Caco-2 (cell line): ENCODE measurements around the gene CACNA1D. TPM values are rescaled to one million over a fixed set of nuclear protein-coding genes. Genes with fewer than 3 reads are reported as not detected.

Source experiments
- BruUV-seq: library from RNA; stranded (reverse); fragments of 400-500 nt; replicated peaks from 2 replicates; lab custom pipeline; 2021; lab: Mats Ljungman, UMichigan
- CTCF ChIA-PET: fragments of 300-600 bp; sonication (Branson Sonifier 250); formaldehyde crosslinking; loops from one replicate; lab custom pipeline; 2022; ENCODE audit warnings: antibody characterized with exemption; lab: Charles Lee
- POLR2A ChIA-PET: fragments of 300-600 bp; sonication (Branson Sonifier 250); formaldehyde crosslinking; loops from one replicate; lab custom pipeline; 2022; ENCODE audit warnings: antibody characterized with exemption; lab: Charles Lee
- DNase-seq, 2 experiments: peaks; one replicate each; pipeline versions ENCODE4 v3.0.0 to v3.0.0-alpha.2; 2020 to 2022
- H3K27me3 ChIP-seq: replicated peaks from 2 replicates; pipeline ENCODE4 v1.6.0; 2011; ENCODE audit warnings: low read length; ENCODE audit not compliant: control insufficient read depth, insufficient read depth
- H3K36me3 ChIP-seq: 2 replicates; pipeline ENCODE4 v1.5.1; 2011; ENCODE audit warnings: low read length; ENCODE audit not compliant: control insufficient read depth, insufficient read depth
- H3K4me1 ChIP-seq: fragments of 250-450 bp; sonication (Bioruptor Pico); 2 replicates; pipeline ENCODE4 v1.5.1; 2020; ENCODE audit warnings: mild to moderate bottlenecking
- H3K4me3 ChIP-seq: 2 replicates; pipeline ENCODE4 v1.5.1; 2011; ENCODE audit warnings: low read depth, mild to moderate bottlenecking, control low read depth, low read length
- H3K9me3 ChIP-seq: fragments of 250-450 bp; sonication (Bioruptor Pico); 2 replicates; pipeline ENCODE4 v1.5.1; 2020; ENCODE audit warnings: mild to moderate bottlenecking, moderate library complexity
- H3K27ac Mint-ChIP-seq: one replicate; pipeline ENCODE4 v1.8.0; 2022; ENCODE audit warnings: mixed read lengths; ENCODE audit not compliant: unreplicated experiment
- H3K27me3 Mint-ChIP-seq: one replicate; pipeline ENCODE4 v1.8.0; 2022; ENCODE audit warnings: mixed read lengths; ENCODE audit not compliant: insufficient read depth, unreplicated experiment
- H3K36me3 Mint-ChIP-seq: one replicate; pipeline ENCODE4 v1.8.0; 2022; ENCODE audit warnings: mild to moderate bottlenecking, mixed read lengths; ENCODE audit not compliant: insufficient read depth, unreplicated experiment
- H3K4me1 Mint-ChIP-seq: one replicate; pipeline ENCODE4 v1.8.0; 2022; ENCODE audit warnings: low read depth, mixed read lengths; ENCODE audit not compliant: unreplicated experiment
- H3K4me3 Mint-ChIP-seq: one replicate; pipeline ENCODE4 v1.8.0; 2022; ENCODE audit warnings: mild to moderate bottlenecking, moderate library complexity, mixed read lengths; ENCODE audit not compliant: unreplicated experiment
- H3K9me3 Mint-ChIP-seq: one replicate; pipeline ENCODE4 v1.8.0; 2022; ENCODE audit warnings: mixed read lengths; ENCODE audit not compliant: unreplicated experiment
- intact Hi-C: fragments of 100-400 bp; cut with micrococcal nuclease; formaldehyde crosslinking; loops from one replicate; pipeline ENCODE4 v1.10.0; 2022; ENCODE audit not compliant: unreplicated experiment
- total RNA-seq: library from RNA; stranded (reverse); gene quantifications from 2 replicates; pipeline ENCODE4 v1.2.3, GENCODE V29; 2022
- TF ChIP-seq, protein P1 (sequence below), 2 experiments: fragments of 200-600 bp in 1 of 2; IDR thresholded peaks; 1 replicate in 1 of 2; 2 replicates in 1 of 2; pipeline versions ENCODE4 v1.5.1 to v1.8.0; 2011 to 2022; ENCODE audit warnings: antibody characterized with exemption in 1 of 2, control low read depth in 1 of 2, inconsistent platforms in 1 of 2, low read depth in 1 of 2, low read length in 1 of 2, mild to moderate bottlenecking in 1 of 2, moderate library complexity in 1 of 2; ENCODE audit not compliant: insufficient read depth in 1 of 2, severe bottlenecking in 1 of 2, unreplicated experiment in 1 of 2

CACNA1D gene
- total RNA-seq, 1 experiment from 2014 or later = 13.3 TPM

GRCh38 chr3:53789459-53789858 is 295.0 kb downstream of the CACNA1D start:
- Mint-ChIP-seq H3K36me3 (no peaks in the 10 kb centered on the region), H3K27me3 (no peaks in the 10 kb centered on the region), H3K27ac (no peak overlapping the region), H3K9me3 (no peaks in the 10 kb centered on the region), H3K4me3 (no peak overlapping the region), H3K4me1 (no peaks in the 10 kb centered on the region)
- BruUV-seq = no TSS peak
- CTCF ChIA-PET = no interaction called here
- DNase-seq = no peak
- Histone ChIP-seq H3K27me3 (no peaks in the 10 kb centered on the region), H3K4me1 (0 out of 2 replicates have a peak, but pooled peaks cover under 1% of the 10 kb centered on the region), H3K4me3 (no peak overlapping the region), H3K9me3 (no peaks in the 10 kb centered on the region), H3K36me3 (no peaks in the 10 kb centered on the region)
- TF ChIP-seq, protein P1, sequence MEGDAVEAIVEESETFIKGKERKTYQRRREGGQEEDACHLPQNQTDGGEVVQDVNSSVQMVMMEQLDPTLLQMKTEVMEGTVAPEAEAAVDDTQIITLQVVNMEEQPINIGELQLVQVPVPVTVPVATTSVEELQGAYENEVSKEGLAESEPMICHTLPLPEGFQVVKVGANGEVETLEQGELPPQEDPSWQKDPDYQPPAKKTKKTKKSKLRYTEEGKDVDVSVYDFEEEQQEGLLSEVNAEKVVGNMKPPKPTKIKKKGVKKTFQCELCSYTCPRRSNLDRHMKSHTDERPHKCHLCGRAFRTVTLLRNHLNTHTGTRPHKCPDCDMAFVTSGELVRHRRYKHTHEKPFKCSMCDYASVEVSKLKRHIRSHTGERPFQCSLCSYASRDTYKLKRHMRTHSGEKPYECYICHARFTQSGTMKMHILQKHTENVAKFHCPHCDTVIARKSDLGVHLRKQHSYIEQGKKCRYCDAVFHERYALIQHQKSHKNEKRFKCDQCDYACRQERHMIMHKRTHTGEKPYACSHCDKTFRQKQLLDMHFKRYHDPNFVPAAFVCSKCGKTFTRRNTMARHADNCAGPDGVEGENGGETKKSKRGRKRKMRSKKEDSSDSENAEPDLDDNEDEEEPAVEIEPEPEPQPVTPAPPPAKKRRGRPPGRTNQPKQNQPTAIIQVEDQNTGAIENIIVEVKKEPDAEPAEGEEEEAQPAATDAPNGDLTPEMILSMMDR (IDR thresholded peaks at IDR 0.05; ENCODE audit: insufficient read depth in 1 of 2, low read depth in 1 of 2, low read length in 1 of 2, severe bottlenecking in 1 of 2, unreplicated experiment in 1 of 2) = no peak
- intact Hi-C loops = no loop called here
- POLR2A ChIA-PET = no interaction called here

- POLR2A ChIA-PET = no interaction called here
- BruUV-seq = no TSS peak
These were observed 296.1 kb downstream of the CACNA1D start for GRCh38 chr3:53790470-53790869.

GRCh38 chr3:53791317-53791716 is 296.9 kb downstream of the CACNA1D start:
- no peak for DNase-seq
- Histone ChIP-seq H3K4me3 (no peak overlapping the region), H3K9me3 (no peaks in the 10 kb centered on the region), H3K4me1 (0 out of 2 replicates have a peak, but pooled peaks cover 5% of the 10 kb centered on the region), H3K27me3 (no peaks in the 10 kb centered on the region), H3K36me3 (no peaks in the 10 kb centered on the region)
- BruUV-seq = no TSS peak
- intact Hi-C loops = no loop called here
- H3K27me3 Mint-ChIP-seq = no peaks in the 10 kb centered on the region
- H3K4me3 Mint-ChIP-seq = no peak overlapping the region
- CTCF ChIA-PET = no interaction called here
- no peaks in the 10 kb centered on the region for H3K9me3 Mint-ChIP-seq
- H3K4me1 Mint-ChIP-seq = no peaks in the 10 kb centered on the region
- TF ChIP-seq, protein P1 (IDR thresholded peaks at IDR 0.05; ENCODE audit: insufficient read depth in 1 of 2, low read depth in 1 of 2, low read length in 1 of 2, severe bottlenecking in 1 of 2, unreplicated experiment in 1 of 2) = no peak
- no peaks in the 10 kb centered on the region for H3K36me3 Mint-ChIP-seq
- POLR2A ChIA-PET = no interaction called here
- H3K27ac Mint-ChIP-seq = no peak overlapping the region

More at GRCh38 chr3:53790470-53790869, 296.1 kb downstream of the CACNA1D start:
- no peaks in the 10 kb centered on the region for H3K9me3 ChIP-seq
- intact Hi-C loops = no loop called here
- H3K27me3 ChIP-seq = no peaks in the 10 kb centered on the region
- no peak overlapping the region for H3K4me3 Mint-ChIP-seq
- no peaks in the 10 kb centered on the region for H3K4me1 Mint-ChIP-seq
- no peaks in the 10 kb centered on the region for H3K36me3 Mint-ChIP-seq
- TF ChIP-seq, protein P1 (IDR thresholded peaks at IDR 0.05; ENCODE audit: insufficient read depth in 1 of 2, low read depth in 1 of 2, low read length in 1 of 2, severe bottlenecking in 1 of 2, unreplicated experiment in 1 of 2) = no peak
- no peaks in the 10 kb centered on the region for H3K36me3 ChIP-seq
- 0 out of 2 replicates have a peak, but pooled peaks cover 5% of the 10 kb centered on the region for H3K4me1 ChIP-seq
- no peak overlapping the region for H3K27ac Mint-ChIP-seq
- no peaks in the 10 kb centered on the region for H3K9me3 Mint-ChIP-seq
- DNase-seq = no peak
- CTCF ChIA-PET = no interaction called here
- no peak overlapping the region for H3K4me3 ChIP-seq
- H3K27me3 Mint-ChIP-seq = no peaks in the 10 kb centered on the region
